HL-60 (cell line): Measurements from ENCODE around the gene SP140L.
"Not testable (repeated sequence)": the region's sequence is repeated elsewhere in the genome, so short reads cannot be mapped to it uniquely, and the experiment has no call there.

Source experiments
- DNase-seq, 2 experiments: peaks; one replicate each; pipeline ENCODE4 v3.0.0-alpha.2; 2010 to 2020; ENCODE audit warnings: low read depth in 1 of 2, low spot score in 1 of 2
- H3K27ac ChIP-seq: fragments of 250-450 bp; sonication (Bioruptor Pico); replicated peaks from 2 replicates; pipeline ENCODE4 v1.5.1; 2020; ENCODE audit warnings: mild to moderate bottlenecking, moderate library complexity
- H3K27me3 ChIP-seq: fragments of 250-450 bp; sonication (Bioruptor Pico); 2 replicates; pipeline ENCODE4 v1.5.1; 2021; ENCODE audit warnings: mild to moderate bottlenecking, moderate library complexity; ENCODE audit not compliant: insufficient read depth, poor library complexity, severe bottlenecking
- H3K4me3 ChIP-seq: replicated peaks from 2 replicates; pipeline ENCODE4 v1.5.1; 2011; ENCODE audit warnings: mild to moderate bottlenecking, control low read depth, low read length; ENCODE audit not compliant: insufficient read depth
- GABPA ChIP-seq: IDR thresholded peaks from 2 replicates; pipeline ENCODE4 v1.6.1; 2012; ENCODE audit warnings: low read depth
- POLR2AphosphoS5 ChIP-seq: IDR thresholded peaks from 2 replicates; pipeline ENCODE4 v1.6.1; 2012; ENCODE audit warnings: low read depth
- SPI1 ChIP-seq: IDR thresholded peaks from 2 replicates; pipeline ENCODE4 v1.6.1; 2012; ENCODE audit warnings: low read depth, mild to moderate bottlenecking, borderline replicate concordance
- TF ChIP-seq, protein P1 (sequence below): IDR thresholded peaks from 2 replicates; pipeline ENCODE4 v1.6.1; 2012; ENCODE audit warnings: low read depth; ENCODE audit not compliant: insufficient replicate concordance
- TF ChIP-seq, protein P2 (sequence below): IDR thresholded peaks from one replicate; pipeline ENCODE4 v1.5.1; 2011; ENCODE audit warnings: low read length, control low read depth, inconsistent platforms; ENCODE audit not compliant: insufficient read depth

Gene SP140L

DNA sequence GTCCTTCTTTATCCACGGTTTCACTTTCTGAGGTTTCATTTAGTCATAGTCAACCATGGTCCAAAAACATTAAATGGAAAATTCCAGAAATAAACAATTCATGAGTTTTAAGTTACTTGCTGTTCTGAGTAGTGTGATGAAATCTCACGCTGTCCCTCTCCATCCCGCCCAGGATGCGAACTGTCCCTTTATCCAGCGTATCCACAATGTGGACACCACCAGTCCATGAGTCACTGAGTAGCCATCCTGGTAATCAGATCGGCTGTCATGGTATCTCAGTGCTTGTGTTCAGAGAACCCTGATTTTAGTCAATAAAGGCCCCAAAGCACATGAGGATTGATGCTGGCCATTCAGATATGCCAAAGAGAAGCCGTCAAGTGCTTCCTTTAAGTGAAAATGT, 3.7 kb downstream of the SP140L start:
- DNase-seq, result no peak
- no peak overlapping the region for H3K4me3 ChIP-seq
- TF ChIP-seq SPI1, result no peak
- TF ChIP-seq, protein P1, sequence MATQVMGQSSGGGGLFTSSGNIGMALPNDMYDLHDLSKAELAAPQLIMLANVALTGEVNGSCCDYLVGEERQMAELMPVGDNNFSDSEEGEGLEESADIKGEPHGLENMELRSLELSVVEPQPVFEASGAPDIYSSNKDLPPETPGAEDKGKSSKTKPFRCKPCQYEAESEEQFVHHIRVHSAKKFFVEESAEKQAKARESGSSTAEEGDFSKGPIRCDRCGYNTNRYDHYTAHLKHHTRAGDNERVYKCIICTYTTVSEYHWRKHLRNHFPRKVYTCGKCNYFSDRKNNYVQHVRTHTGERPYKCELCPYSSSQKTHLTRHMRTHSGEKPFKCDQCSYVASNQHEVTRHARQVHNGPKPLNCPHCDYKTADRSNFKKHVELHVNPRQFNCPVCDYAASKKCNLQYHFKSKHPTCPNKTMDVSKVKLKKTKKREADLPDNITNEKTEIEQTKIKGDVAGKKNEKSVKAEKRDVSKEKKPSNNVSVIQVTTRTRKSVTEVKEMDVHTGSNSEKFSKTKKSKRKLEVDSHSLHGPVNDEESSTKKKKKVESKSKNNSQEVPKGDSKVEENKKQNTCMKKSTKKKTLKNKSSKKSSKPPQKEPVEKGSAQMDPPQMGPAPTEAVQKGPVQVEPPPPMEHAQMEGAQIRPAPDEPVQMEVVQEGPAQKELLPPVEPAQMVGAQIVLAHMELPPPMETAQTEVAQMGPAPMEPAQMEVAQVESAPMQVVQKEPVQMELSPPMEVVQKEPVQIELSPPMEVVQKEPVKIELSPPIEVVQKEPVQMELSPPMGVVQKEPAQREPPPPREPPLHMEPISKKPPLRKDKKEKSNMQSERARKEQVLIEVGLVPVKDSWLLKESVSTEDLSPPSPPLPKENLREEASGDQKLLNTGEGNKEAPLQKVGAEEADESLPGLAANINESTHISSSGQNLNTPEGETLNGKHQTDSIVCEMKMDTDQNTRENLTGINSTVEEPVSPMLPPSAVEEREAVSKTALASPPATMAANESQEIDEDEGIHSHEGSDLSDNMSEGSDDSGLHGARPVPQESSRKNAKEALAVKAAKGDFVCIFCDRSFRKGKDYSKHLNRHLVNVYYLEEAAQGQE, result no peak
- TF ChIP-seq, protein P2, sequence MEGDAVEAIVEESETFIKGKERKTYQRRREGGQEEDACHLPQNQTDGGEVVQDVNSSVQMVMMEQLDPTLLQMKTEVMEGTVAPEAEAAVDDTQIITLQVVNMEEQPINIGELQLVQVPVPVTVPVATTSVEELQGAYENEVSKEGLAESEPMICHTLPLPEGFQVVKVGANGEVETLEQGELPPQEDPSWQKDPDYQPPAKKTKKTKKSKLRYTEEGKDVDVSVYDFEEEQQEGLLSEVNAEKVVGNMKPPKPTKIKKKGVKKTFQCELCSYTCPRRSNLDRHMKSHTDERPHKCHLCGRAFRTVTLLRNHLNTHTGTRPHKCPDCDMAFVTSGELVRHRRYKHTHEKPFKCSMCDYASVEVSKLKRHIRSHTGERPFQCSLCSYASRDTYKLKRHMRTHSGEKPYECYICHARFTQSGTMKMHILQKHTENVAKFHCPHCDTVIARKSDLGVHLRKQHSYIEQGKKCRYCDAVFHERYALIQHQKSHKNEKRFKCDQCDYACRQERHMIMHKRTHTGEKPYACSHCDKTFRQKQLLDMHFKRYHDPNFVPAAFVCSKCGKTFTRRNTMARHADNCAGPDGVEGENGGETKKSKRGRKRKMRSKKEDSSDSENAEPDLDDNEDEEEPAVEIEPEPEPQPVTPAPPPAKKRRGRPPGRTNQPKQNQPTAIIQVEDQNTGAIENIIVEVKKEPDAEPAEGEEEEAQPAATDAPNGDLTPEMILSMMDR, result no peak
- no peak for TF ChIP-seq POLR2AphosphoS5
- TF ChIP-seq GABPA, result no peak
- no peak overlapping the region for H3K27ac ChIP-seq
- H3K27me3 ChIP-seq, result no peaks in the 10 kb centered on the region

DNA sequence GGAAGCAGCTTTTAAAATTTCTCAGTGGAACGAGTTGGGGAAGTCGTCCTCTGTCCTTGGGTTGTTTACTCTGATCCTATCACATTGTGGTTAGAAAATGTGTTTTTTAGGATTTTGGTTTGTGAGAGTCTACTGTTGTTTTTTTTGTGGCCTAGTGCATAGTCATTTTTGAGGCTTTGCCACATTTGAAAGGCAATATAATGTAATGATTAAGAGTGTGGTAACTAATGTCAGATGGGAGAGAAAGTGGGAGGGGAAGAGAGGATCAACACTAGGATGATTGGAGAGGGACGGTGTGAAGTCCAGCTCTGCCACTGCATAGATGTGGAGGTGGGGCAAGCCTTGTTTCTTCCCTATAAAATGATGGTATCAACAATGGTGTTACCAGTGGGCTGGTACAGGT, 8.5 kb downstream of the SP140L start:
- no peak overlapping the region for H3K27ac ChIP-seq
- H3K4me3 ChIP-seq, result no peak overlapping the region
- DNase-seq, result no peak
- no peak for TF ChIP-seq GABPA
- TF ChIP-seq, protein P2, result no peak
- no peak for TF ChIP-seq POLR2AphosphoS5
- TF ChIP-seq SPI1, result no peak
- TF ChIP-seq, protein P1, result no peak
- no peaks in the 10 kb centered on the region for H3K27me3 ChIP-seq

DNA sequence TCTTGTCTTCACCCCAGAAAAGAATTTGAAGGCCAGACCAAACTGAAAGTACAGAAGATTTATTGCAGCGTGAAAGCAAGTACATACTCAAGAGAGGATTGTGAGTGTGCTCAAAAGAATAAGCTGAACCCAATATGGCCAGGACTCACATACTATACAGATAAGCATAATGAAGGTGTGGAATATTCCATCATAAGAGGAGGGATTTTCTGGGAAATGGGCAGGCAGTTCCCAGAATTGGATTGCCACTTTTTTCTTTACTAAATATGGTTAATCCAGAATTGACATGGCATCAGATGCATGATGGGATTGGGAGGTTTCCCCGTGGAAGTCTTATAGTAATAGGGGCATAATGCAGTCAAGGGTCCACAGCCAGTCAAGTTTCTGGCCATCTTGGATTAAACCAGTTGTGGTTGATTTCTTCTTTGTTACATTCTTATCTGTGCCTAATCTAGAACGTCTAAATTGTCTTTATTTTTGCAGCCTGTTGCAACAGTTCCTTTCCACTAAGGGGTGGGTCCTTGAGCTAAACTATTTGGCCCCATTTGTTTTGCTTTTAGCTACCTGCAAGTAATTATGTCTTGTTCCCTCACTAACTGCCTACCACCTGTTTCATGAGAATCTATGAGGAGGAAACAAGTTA, 9.0 kb downstream of the SP140L start:
- Histone ChIP-seq H3K27ac (no peak overlapping the region), H3K27me3 (no peaks in the 10 kb centered on the region), H3K4me3 (no peak overlapping the region)
- TF ChIP-seq POLR2AphosphoS5, result no peak
- TF ChIP-seq, protein P1, result no peak
- no peak for TF ChIP-seq SPI1
- TF ChIP-seq GABPA, result no peak
- TF ChIP-seq, protein P2, result no peak
- no peak for DNase-seq

DNA sequence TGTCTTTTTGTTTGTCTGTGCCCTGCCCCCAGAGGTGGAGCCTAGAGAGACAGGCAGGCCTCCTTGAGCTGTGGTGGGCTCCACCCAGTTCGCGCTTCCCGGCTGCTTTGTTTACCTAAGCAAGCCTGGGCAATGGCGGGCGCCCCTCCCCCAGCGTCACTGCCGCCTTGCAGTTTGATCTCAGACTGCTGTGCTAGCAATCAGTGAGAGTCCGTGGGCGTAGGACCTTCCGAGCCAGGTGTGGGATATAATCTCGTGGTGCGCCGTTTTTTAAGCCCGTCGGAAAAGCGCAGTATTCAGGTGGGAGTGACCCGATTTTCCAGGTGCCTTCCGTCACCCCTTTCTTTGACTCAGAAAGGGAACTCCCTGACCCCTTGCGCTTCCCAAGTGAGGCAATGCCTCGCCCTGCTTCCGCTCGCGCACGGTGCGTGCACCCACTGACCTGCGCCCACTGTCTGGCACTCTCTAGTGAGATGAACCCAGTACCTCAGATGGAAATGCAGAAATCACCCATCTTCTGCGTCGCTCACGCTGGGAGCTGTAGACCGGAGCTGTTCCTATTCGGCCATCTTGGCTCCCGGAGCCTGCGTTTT, 15.0 kb downstream of the SP140L start:
- DNase-seq, H3K4me3 ChIP-seq, H3K27me3 ChIP-seq, H3K27ac ChIP-seq: not testable (repeated sequence)

DNA sequence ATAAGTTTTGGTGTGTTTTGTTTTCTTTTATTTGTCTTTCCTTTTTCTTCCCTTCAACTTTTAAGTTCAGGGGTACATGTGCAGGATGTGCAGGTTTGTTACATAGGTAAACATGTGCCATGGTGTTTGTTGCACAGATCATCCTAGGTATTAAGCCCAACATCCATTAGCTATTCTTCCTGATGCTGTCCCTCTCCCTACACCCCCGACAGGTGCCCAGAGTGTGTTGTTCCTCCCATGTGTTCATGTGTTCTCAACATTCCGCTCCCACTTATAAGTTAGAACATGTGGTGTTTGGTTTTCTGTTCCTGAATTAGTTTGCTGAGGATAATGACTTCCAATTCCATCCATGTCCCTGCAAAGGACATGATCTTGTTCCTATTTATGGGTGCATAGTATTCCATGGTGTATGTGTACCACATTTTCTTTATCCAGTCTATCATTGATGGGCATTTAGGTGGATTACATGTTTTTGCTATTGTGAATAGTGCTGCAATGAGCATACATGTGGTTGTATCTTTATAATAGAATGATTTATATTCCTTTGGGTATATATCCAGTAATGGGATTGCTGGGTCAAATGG, 16.1 kb downstream of the SP140L start:
- not testable (repeated sequence) for H3K27me3 ChIP-seq, H3K27ac ChIP-seq, DNase-seq, H3K4me3 ChIP-seq
